SK-N-MC (cell line): Measurements from ENCODE around the gene SPTLC1.

Source experiments
- EZH2 ChIP-seq: fragments of 200-600 bp; sonication (generic); IDR thresholded peaks from one replicate; pipeline ENCODE4 v1.6.1; 2017; ENCODE audit warnings: antibody characterized with exemption
- FOXP2 ChIP-seq: optimal IDR thresholded peaks from 2 replicates; pipeline ENCODE3; 2011; ENCODE audit warnings: mild to moderate bottlenecking, moderate library complexity; ENCODE audit not compliant: insufficient read depth; ENCODE audit errors: extremely low read length, control extremely low read depth
- POLR2AphosphoS5 ChIP-seq: IDR thresholded peaks from 2 replicates; pipeline ENCODE4 v1.6.1; 2012; ENCODE audit warnings: mild to moderate bottlenecking, low read depth, low read length, borderline replicate concordance

DNA sequence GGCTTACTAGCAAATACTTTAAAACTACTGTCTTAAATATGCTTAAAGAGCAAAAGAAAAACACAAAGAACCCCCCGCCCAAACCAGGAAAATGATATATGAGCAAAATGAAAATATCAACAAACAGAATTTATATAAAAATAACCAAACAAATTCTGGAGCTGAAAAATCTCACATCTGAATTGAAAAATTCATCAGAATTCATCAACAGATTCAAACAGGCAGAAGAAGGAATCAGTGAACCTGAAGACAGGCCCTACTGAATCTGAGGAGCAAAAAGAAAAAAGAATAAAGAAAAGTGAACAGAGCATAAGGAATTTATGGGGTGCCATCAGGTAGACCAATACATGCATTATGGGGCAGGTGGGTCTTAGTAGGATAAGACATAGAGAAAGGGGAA lies 49.8 kb upstream of the SPTLC1 start:
- TF ChIP-seq POLR2AphosphoS5: no peak
- TF ChIP-seq EZH2: no peak
- no peak for TF ChIP-seq FOXP2
